NB4 (cell line): ENCODE measurements around the gene PSAP.

Experiments used
- DNase-seq: peaks from one replicate; pipeline ENCODE4 v3.0.0; 2010; ENCODE audit warnings: low read depth
- H3K4me3 ChIP-seq: one replicate; pipeline ENCODE4 v1.5.1; 2011; ENCODE audit warnings: mild to moderate bottlenecking, low read depth, low read length, moderate library complexity
- CTCF ChIP-seq: IDR thresholded peaks from one replicate; pipeline ENCODE4 v1.5.1; 2012; ENCODE audit warnings: low read depth, low read length
- MAX ChIP-seq: IDR thresholded peaks from 2 replicates; pipeline ENCODE4 v1.6.1; 2011; ENCODE audit warnings: low read depth, low read length
- MYC ChIP-seq: IDR thresholded peaks from 2 replicates; pipeline ENCODE4 v1.6.1; 2011; ENCODE audit warnings: low read depth, low read length
- POLR2A ChIP-seq: IDR thresholded peaks from 2 replicates; pipeline ENCODE4 v1.6.1; 2011; ENCODE audit warnings: mild to moderate bottlenecking; ENCODE audit not compliant: insufficient read length; ENCODE audit errors: extremely low read depth

PSAP gene

GRCh38 chr10:71777213-71777985 lies 73.7 kb downstream of the PSAP start:
- H3K4me3 ChIP-seq, result no peak overlapping the region
- TF ChIP-seq MYC (no peak), CTCF (no peak), MAX (0 out of 2 replicates have a peak, but pooled peaks have one; percentile 22)
- peak; percentile 33 for DNase-seq

- TF ChIP-seq MYC, result peak; percentile 66
- TF ChIP-seq MAX, result no peak; the same call in 1 of the 2 replicates
- TF ChIP-seq POLR2A, result no peak
- TF ChIP-seq CTCF, result peak; percentile 39
- H3K4me3 ChIP-seq, result no peak overlapping the region
- DNase-seq, result peak; percentile 89
These were observed 74.5 kb downstream of the PSAP start for GRCh38 chr10:71776481-71776925.

- peak; percentile 100 for DNase-seq
- peak overlapping the region; percentile 74 for H3K4me3 ChIP-seq
- 0 out of 2 replicates have a peak, but pooled peaks have one; percentile 38 for TF ChIP-seq MYC
- no peak for TF ChIP-seq POLR2A
- peak; percentile 21; the same call in 1 of the 2 replicates for TF ChIP-seq MAX
These were observed 75.9 kb downstream of the PSAP start for GRCh38 chr10:71774916-71775702.

GRCh38 chr10:71773221-71773971 lies 77.7 kb downstream of the PSAP start, which contains the start of gene VSIR:
Gene VSIR, minus strand, starts transcription at chr10:71773520. Its CDS starts 81 bp downstream, at chr10:71773439.
- TF ChIP-seq POLR2A (peak; percentile 54), MYC (peak; percentile 91), CTCF (peak; percentile 77), MAX (peak; percentile 84)
- DNase-seq, result peak; percentile 94
- H3K4me3 ChIP-seq, result peak within 1 kb of the TSS; percentile 74

GRCh38 chr10:71772832-71773220 lies 78.2 kb downstream of the PSAP start:
- DNase-seq, result no peak
- no peak for TF ChIP-seq CTCF
- TF ChIP-seq POLR2A, result no peak
- TF ChIP-seq MAX, result no peak
- TF ChIP-seq MYC, result no peak
- peak overlapping the region; percentile 62 for H3K4me3 ChIP-seq
